Fibroblast of mammary gland (primary cell): ENCODE measurements around the gene HID1.

Experiments
- DNase-seq: peaks from one replicate; pipeline ENCODE4 v3.0.0-alpha.2; 2010; ENCODE audit warnings: low read depth
- H3K4me3 ChIP-seq: 2 replicates; pipeline ENCODE4 v1.5.1; 2011; ENCODE audit warnings: low read depth, mild to moderate bottlenecking, low read length, moderate library complexity; ENCODE audit not compliant: control insufficient read depth
- TF ChIP-seq, protein P1 (sequence below): conservative IDR thresholded peaks from 2 replicates; pipeline ENCODE4 v1.5.1; 2011; ENCODE audit warnings: low read depth, low read length, inconsistent platforms; ENCODE audit not compliant: control insufficient read depth, insufficient read depth

HID1 gene

DNA sequence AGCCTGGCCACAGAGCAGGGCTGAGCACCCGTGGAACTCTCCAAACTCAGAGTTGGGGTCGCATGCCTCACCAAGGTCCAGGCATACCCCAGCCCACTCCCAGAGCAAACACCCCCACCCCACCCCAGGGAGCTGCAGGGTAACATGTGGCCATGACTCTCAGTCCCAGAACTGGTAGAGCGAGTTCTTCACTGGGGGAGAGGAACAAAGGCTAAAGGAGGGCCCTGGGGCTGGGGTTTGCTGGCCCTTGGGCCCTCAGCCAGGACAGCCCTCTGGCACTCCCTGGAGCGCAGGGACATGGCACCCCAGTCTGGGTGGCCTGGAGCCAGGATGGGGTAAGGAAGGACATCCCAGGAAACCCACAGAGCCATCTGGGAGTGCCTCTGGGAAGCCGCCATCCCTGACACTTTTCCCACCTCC, 4.2 kb downstream of the HID1 start:
- no peak overlapping the region for H3K4me3 ChIP-seq
- DNase-seq: no peak
- TF ChIP-seq, protein P1, sequence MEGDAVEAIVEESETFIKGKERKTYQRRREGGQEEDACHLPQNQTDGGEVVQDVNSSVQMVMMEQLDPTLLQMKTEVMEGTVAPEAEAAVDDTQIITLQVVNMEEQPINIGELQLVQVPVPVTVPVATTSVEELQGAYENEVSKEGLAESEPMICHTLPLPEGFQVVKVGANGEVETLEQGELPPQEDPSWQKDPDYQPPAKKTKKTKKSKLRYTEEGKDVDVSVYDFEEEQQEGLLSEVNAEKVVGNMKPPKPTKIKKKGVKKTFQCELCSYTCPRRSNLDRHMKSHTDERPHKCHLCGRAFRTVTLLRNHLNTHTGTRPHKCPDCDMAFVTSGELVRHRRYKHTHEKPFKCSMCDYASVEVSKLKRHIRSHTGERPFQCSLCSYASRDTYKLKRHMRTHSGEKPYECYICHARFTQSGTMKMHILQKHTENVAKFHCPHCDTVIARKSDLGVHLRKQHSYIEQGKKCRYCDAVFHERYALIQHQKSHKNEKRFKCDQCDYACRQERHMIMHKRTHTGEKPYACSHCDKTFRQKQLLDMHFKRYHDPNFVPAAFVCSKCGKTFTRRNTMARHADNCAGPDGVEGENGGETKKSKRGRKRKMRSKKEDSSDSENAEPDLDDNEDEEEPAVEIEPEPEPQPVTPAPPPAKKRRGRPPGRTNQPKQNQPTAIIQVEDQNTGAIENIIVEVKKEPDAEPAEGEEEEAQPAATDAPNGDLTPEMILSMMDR: no peak

GRCh38 chr17:74964988-74965622, 7.5 kb downstream of the HID1 start:
- TF ChIP-seq, protein P1: no peak
- H3K4me3 ChIP-seq: no peak overlapping the region
- DNase-seq: no peak

- no peak overlapping the region for H3K4me3 ChIP-seq
- TF ChIP-seq, protein P1: no peak
- DNase-seq: no peak
These were observed 8.3 kb downstream of the HID1 start for GRCh38 chr17:74964246-74964761.

DNA sequence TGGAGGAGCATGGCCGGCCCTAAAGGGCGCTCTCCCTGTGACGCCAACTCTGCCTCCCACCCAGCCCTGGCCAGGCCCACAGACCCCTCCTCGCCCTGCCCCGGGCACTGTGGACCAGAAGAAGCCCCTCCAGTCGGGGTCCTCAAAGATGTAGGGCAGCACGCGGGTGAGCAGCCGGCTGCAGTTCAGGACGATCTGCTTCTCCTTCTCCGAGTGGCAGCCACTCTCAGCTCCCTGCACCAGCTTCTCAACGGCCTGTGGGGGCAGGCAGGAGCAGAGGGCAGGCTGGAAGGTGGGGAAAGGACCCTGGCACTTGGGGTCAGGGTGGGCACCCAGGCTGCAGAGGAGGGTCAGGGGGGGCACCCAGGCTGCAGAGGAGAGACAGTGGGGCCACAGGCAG, 8.9 kb downstream of the HID1 start:
- TF ChIP-seq, protein P1: no peak
- H3K4me3 ChIP-seq: no peak overlapping the region
- no peak for DNase-seq

DNA sequence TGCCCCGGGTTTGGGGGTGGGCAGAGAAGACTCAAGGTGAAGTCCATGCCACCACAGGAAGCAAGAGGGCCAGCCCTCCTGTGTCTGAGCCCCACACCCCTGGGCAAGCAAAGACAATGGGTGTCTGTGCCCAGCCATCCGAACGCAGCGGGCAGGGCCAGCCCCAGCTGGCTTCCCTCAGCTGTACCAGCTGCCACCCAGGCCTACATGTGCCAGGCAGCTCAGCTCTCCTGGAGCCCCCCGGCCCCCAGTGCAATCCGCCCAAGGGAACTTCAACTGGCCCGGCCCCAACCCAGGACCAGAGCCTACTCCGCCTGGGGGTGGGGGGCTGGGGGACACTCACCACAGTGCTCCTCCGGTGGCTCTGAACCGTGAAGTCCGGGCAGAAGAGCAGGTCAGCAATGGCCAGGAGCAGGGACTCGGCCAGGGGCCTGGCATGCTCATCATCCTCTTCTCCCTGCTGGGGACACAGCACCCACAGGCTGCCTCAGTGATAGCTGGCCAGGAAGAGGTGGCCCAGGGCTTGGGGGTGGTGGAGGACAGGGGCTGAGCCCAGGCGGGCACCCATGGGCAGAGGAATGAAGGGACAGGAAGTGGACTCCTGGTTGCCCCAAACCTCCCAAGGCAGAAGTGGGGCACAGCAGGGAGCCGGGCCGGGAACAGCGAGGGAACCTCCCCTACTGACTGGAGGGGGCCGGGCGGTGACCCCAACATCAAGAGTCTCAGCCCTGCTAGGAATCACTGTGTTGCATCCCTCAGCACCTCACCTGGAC, 9.8 kb downstream of the HID1 start:
- H3K4me3 ChIP-seq: no peak overlapping the region
- no peak for DNase-seq
- TF ChIP-seq, protein P1: no peak

DNA sequence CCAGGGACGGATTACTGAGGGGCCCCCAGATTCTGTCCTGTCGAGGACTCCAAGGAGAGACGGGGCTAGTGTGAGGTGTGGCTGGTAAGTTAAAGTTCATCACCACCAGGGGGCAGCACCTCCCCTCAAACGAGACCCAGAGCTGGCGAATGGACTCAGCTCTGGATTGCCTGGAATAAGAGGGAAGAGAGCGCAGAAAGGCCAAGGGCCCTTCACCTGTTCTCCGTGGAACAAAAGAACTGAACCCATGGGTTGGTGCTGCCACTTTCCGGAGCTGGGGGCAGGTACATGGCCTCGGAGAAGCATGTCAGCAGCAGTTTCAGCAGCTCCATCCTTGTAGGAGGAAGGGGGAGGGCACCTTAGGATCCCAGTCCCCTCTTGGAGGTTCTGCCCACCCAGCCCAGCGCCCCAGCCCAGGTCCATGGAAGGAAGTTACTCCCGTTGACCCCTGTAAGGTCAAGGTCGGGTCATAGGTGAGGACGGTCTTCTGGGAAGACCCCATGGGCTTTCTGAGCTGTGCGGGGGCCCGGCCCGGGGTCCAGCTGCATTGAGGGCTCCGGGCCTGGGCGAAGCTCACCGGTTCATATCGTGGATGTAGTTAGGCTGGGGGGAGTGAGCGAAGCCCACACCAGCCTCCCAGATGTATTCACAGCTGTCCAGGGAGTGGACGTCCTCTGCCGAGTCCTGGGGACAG, 10.8 kb downstream of the HID1 start:
- TF ChIP-seq, protein P1: peak; percentile 65
- H3K4me3 ChIP-seq: no peak overlapping the region
- peak; percentile 83 for DNase-seq
